Ishikawa (cell line): ENCODE measurements around the gene TCHP.

ENCODE experiments used
- CEBPB ChIP-seq: IDR thresholded peaks from 2 replicates; pipeline ENCODE4 v1.6.1; 2012
- CREB1 ChIP-seq: IDR thresholded peaks from 2 replicates; pipeline ENCODE4 v1.6.1; 2012; ENCODE audit warnings: low read depth
- EGR1 ChIP-seq: IDR thresholded peaks from 2 replicates; pipeline ENCODE4 v1.6.1; 2012
- EP300 ChIP-seq: IDR thresholded peaks from 2 replicates; pipeline ENCODE4 v1.6.1; 2012; ENCODE audit warnings: borderline replicate concordance
- FOXM1 ChIP-seq: IDR thresholded peaks from 2 replicates; pipeline ENCODE4 v1.6.1; 2012; ENCODE audit warnings: low read depth, borderline replicate concordance
- NFIC ChIP-seq: IDR thresholded peaks from 2 replicates; pipeline ENCODE4 v1.6.1; 2012
- RAD21 ChIP-seq: IDR thresholded peaks from 2 replicates; pipeline ENCODE4 v1.6.1; 2012; ENCODE audit warnings: low read depth
- TAF1 ChIP-seq: IDR thresholded peaks from 2 replicates; pipeline ENCODE4 v1.6.1; 2012; ENCODE audit warnings: low read depth, mild to moderate bottlenecking
- TCF12 ChIP-seq: IDR thresholded peaks from 2 replicates; pipeline ENCODE4 v1.6.1; 2012; ENCODE audit warnings: low read depth
- TEAD4 ChIP-seq: IDR thresholded peaks from 2 replicates; pipeline ENCODE4 v1.6.1; 2012
- YY1 ChIP-seq: IDR thresholded peaks from 2 replicates; pipeline ENCODE4 v1.6.1; 2012; ENCODE audit warnings: low read depth
- ZBTB7A ChIP-seq: IDR thresholded peaks from 2 replicates; pipeline ENCODE4 v1.6.1; 2012; ENCODE audit warnings: low read depth
- TF ChIP-seq, protein P1 (sequence below): IDR thresholded peaks from 2 replicates; pipeline ENCODE4 v1.6.1; 2012; ENCODE audit warnings: low read depth, mild to moderate bottlenecking
- TF ChIP-seq, protein P2 (sequence below): IDR thresholded peaks from 2 replicates; pipeline ENCODE4 v1.6.1; 2012
- TF ChIP-seq, protein P3 (sequence below): IDR thresholded peaks from 2 replicates; pipeline ENCODE4 v1.6.1; 2012

TCHP gene

DNA sequence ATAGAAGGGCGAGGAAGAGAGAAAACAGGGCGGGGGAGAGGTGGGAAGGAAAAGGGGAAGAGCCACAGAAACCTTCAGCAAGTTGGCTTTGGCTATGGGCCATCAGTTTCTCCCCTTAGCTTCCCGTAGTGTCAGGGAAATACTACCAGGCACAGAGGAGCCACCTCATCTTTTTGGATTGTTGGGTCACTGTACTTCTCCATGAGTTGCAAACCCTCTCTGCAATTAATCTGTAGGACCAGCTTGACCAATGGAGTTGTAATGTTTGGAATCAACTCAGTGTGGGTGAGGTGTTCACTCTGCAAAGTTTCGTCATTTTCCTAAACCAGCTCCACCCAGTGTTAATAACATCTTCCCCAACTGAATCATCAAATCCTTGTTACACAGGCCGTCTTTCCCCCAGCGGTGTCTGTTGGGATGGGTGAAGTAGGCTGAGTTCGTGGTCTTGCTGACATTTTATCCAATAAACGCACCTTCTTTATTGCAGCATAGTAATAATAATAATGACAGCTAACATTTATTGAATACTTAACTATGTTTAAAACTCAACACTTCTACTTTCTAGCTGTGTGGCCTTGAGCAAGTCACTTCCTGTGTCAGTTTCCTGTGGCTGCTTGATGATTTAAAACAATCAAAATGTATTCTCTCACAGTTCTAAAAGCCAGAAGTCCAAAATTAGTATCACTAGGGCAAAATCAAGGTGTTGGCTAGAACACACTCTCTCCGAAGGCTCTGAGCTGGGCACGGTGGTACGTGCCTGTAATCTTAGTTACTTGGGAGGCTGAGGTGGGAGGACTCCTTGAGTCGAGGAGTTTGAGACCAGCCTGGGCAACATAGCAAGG is 11.7 kb upstream of the TCHP start:
- TF ChIP-seq FOXM1 (no peak), YY1 (no peak), NFIC (no peak), CREB1 (no peak), RAD21 (no peak), CEBPB (no peak), TEAD4 (no peak), EP300 (no peak), TCF12 (no peak)
- TF ChIP-seq, protein P1, sequence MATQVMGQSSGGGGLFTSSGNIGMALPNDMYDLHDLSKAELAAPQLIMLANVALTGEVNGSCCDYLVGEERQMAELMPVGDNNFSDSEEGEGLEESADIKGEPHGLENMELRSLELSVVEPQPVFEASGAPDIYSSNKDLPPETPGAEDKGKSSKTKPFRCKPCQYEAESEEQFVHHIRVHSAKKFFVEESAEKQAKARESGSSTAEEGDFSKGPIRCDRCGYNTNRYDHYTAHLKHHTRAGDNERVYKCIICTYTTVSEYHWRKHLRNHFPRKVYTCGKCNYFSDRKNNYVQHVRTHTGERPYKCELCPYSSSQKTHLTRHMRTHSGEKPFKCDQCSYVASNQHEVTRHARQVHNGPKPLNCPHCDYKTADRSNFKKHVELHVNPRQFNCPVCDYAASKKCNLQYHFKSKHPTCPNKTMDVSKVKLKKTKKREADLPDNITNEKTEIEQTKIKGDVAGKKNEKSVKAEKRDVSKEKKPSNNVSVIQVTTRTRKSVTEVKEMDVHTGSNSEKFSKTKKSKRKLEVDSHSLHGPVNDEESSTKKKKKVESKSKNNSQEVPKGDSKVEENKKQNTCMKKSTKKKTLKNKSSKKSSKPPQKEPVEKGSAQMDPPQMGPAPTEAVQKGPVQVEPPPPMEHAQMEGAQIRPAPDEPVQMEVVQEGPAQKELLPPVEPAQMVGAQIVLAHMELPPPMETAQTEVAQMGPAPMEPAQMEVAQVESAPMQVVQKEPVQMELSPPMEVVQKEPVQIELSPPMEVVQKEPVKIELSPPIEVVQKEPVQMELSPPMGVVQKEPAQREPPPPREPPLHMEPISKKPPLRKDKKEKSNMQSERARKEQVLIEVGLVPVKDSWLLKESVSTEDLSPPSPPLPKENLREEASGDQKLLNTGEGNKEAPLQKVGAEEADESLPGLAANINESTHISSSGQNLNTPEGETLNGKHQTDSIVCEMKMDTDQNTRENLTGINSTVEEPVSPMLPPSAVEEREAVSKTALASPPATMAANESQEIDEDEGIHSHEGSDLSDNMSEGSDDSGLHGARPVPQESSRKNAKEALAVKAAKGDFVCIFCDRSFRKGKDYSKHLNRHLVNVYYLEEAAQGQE, result no peak

DNA sequence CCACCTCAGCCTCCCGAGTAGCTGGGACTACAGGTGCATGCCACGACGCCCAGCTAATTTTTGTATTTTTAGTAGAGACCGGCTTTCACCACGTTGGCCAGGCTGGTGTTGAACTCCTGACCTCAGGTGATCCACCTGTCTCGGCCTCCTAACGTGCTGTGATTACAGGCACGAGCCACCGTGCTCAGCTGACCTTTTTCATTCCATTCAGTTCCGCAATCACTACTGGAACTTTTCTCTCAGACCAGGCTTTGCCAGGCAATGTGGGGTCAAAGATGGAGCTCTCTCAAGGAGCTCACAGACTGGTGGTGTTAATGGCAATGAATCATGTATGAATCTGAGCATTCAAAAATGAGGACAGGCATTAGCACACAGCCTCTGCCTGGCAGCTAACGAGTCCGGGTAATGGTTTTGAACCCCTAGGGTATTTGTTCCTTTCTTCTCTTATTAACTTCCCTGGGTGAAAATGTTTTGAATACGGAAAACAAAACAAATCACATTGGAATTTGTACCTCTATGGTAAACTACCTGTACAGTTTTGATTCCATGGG is 9.4 kb upstream of the TCHP start:
- TF ChIP-seq, protein P1, result no peak
- TF ChIP-seq RAD21 (no peak), FOXM1 (no peak), CEBPB (no peak), TEAD4 (no peak)

DNA sequence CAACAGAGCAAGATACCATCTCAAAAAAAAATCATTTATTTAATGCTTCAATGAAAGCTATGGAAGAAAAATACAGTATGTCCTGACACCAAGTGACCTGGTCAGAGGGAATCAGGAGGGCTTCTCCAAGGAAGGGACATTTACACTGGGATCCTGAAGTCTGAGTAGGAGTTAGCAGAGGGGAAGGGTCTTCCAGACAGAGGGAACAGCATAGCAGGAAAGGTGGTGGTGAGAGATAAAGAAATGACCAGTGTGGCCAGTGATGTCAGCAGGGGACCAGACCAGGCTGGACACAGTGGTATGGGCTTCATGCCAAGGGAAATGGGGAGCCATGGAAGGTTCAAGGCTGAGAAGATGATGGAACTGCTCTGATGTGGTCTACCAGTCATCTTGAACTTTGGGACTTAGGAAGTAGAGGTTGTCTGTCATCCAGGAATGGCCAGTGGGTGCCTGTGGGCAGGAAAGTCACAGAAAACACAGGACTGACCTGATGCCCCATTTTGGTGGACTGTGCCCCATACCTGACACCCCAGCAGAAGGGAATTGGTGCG is 7.8 kb upstream of the TCHP start:
- TF ChIP-seq TEAD4 (no peak), TCF12 (no peak), TAF1 (no peak), YY1 (no peak), FOXM1 (no peak), RAD21 (no peak), EP300 (no peak), EGR1 (no peak), CEBPB (no peak), NFIC (no peak), ZBTB7A (no peak)
- TF ChIP-seq, protein P2, sequence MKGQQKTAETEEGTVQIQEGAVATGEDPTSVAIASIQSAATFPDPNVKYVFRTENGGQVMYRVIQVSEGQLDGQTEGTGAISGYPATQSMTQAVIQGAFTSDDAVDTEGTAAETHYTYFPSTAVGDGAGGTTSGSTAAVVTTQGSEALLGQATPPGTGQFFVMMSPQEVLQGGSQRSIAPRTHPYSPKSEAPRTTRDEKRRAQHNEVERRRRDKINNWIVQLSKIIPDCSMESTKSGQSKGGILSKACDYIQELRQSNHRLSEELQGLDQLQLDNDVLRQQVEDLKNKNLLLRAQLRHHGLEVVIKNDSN, result no peak

DNA sequence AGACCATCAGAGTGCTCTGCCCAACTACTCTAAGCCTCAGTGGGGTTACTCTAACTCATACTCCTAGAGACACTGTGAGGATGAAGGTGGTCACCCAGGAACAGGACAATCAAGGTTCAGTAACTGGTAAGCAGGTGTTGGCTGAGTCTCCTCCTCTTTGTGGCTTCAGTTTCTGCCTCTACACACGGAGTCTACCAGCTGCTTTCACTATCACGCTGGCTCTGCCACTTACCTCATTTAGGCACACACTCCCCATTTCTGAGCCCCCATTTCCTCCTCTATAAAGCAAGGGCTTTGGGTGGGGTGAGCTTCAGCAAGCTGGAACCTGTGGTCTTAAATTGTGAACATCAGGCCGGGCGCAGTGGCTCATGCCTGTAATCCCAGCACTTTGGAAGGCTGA is 7.3 kb upstream of the TCHP start:
- TF ChIP-seq RAD21 (no peak), NFIC (no peak), YY1 (no peak), EP300 (no peak), EGR1 (no peak), CEBPB (no peak), FOXM1 (no peak), TAF1 (no peak)
- TF ChIP-seq, protein P2, result no peak
- TF ChIP-seq, protein P3, sequence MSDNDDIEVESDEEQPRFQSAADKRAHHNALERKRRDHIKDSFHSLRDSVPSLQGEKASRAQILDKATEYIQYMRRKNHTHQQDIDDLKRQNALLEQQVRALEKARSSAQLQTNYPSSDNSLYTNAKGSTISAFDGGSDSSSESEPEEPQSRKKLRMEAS, result no peak

DNA sequence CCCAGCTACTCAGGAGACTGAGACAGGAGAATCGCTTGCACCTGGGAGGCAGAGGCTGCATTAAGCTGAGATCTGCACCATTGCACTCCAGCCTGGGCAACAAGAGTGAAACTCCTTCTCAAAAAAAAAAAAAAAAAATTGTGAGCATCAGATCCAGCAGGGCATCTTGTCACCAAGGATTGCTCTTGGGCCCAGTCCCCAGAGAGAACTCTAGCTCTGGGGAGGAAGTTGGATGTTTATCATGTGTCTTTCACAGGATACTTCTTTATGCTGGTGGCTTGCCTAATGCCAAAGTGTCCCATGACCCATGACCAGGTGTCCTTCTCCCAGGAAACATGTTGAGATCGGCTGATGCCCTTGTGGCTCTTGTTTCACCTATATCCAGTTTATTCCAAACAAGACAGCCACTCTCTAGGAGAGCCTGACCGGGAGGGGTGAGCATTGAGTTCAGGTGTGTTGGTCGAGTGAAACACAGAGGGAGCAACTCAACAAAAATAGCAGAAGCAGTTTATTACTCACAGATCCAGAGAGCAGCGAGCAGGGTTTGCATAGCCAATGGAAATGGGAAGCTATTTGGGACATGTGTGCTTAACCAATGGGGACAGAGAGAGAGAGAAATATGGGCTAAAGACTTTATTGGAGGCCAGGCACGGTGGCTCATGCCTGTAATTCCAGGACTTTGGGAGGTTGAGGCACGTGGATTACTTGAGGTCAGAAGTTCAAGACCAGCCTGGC is 6.6 kb upstream of the TCHP start:
- TF ChIP-seq CREB1 (no peak), TAF1 (no peak), EP300 (no peak), ZBTB7A (no peak), RAD21 (no peak), YY1 (no peak), CEBPB (no peak), FOXM1 (no peak), NFIC (no peak), TEAD4 (no peak)
- TF ChIP-seq, protein P1, result no peak
- TF ChIP-seq, protein P3, result no peak
- TF ChIP-seq, protein P2, result no peak
